T follicular helper cell (primary cell): ENCODE measurements around the gene GAREM1.
"Not testable (repeated sequence)": the region's sequence is repeated elsewhere in the genome, so short reads cannot be mapped to it uniquely, and the experiment has no call there.

Source experiments
- DNase-seq: peaks from one replicate; pipeline ENCODE4 v3.0.0-alpha.2; 2020; ENCODE audit warnings: low read depth
- total RNA-seq, 2 experiments: gene quantifications; one replicate each; lab custom pipeline; 2026; lab: John Stamatoyannopoulos, UW

GAREM1 gene
- total RNA-seq = 0.60 to 1.3 reads per million in 2 experiments

GRCh38 chr18:32470714-32471633, at the start of gene GAREM1:
Gene GAREM1, minus strand, starts transcription at chr18:32470882. Its CDS starts 454 bp downstream, at chr18:32470428.
- peak; percentile 68 for DNase-seq

GRCh38 chr18:32511147-32511546, 40.5 kb upstream of the GAREM1 start:
- no peak for DNase-seq

- DNase-seq = no peak
Observed at GRCh38 chr18:32509111-32509510, 38.4 kb upstream of the GAREM1 start.

GRCh38 chr18:32507093-32507492, 36.4 kb upstream of the GAREM1 start:
- no peak for DNase-seq

- DNase-seq = no peak
Observed at GRCh38 chr18:32502014-32502413, 31.3 kb upstream of the GAREM1 start.

- not testable (repeated sequence) for DNase-seq
Observed at GRCh38 chr18:32501242-32501641, 30.6 kb upstream of the GAREM1 start.

- no peak for DNase-seq
Observed at GRCh38 chr18:32483002-32483401, 12.3 kb upstream of the GAREM1 start.

- no peak for DNase-seq
Observed at GRCh38 chr18:32482117-32482516, 11.4 kb upstream of the GAREM1 start.

- no peak for DNase-seq
Observed at GRCh38 chr18:32480581-32480980, 9.9 kb upstream of the GAREM1 start.

- no peak for DNase-seq
Observed at GRCh38 chr18:32478807-32479206, 8.1 kb upstream of the GAREM1 start.

GRCh38 chr18:32478317-32478716, 7.6 kb upstream of the GAREM1 start:
- no peak for DNase-seq

- no peak for DNase-seq
Observed at GRCh38 chr18:32476106-32476505, 5.4 kb upstream of the GAREM1 start.

GRCh38 chr18:32475069-32475468, 4.4 kb upstream of the GAREM1 start:
- not testable (repeated sequence) for DNase-seq

- no peak for DNase-seq
Observed at GRCh38 chr18:32473325-32473724, 2.6 kb upstream of the GAREM1 start.

GRCh38 chr18:32472841-32473240, 2.2 kb upstream of the GAREM1 start:
- DNase-seq = no peak

- DNase-seq = no peak
Observed at GRCh38 chr18:32470460-32470713, 295 bp downstream of the GAREM1 start.

- no peak for DNase-seq
Observed at GRCh38 chr18:32469691-32470459, 807 bp downstream of the GAREM1 start.

- no peak for DNase-seq
Observed at GRCh38 chr18:32469190-32469651, 1.5 kb downstream of the GAREM1 start.

- no peak for DNase-seq
Observed at GRCh38 chr18:32468147-32468845, 2.4 kb downstream of the GAREM1 start.

- DNase-seq = no peak
Observed at GRCh38 chr18:32461709-32462272, 8.9 kb downstream of the GAREM1 start.

- DNase-seq = no peak
Observed at GRCh38 chr18:32460171-32460731, 10.4 kb downstream of the GAREM1 start.
